GM18507 (cell line): ENCODE results near the gene CCDC192.

Source experiments
- DNase-seq: peaks from one replicate; pipeline ENCODE4 v3.0.0; 2011; ENCODE audit warnings: low read depth; ENCODE audit not compliant: insufficient read length; ENCODE audit errors: extremely low spot score
- FAIRE-seq: peaks from 2 replicates; lab custom pipeline; 2011; peaks lifted over from hg19 to GRCh38; lab: Jason Lieb, UNC

The CCDC192 gene

DNA sequence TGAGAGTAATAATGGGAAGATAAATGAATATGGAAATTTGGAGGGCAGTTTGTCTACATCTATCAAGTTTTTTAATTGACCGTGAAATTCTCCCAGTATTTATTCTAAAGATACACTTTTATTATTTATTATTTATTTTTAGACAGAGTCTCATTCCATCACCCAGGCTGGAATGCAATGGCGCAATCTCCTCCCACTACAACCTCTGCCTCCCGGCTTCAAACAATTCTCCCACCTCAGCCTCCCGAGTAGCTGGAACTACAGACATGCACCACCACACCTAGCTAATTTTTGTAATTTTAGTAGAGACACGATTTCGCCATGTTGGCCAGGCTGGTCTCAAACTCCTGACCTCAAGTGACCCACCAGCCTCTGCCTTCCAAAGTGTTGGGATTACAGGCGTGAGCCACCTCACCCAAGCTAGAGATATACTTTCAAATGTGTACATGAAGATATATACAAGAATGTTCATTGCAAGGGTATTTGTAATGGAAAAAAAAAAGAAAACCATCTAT, 282.7 kb downstream of the CCDC192 start:
- DNase-seq = no peak
- no peak for FAIRE-seq

DNA sequence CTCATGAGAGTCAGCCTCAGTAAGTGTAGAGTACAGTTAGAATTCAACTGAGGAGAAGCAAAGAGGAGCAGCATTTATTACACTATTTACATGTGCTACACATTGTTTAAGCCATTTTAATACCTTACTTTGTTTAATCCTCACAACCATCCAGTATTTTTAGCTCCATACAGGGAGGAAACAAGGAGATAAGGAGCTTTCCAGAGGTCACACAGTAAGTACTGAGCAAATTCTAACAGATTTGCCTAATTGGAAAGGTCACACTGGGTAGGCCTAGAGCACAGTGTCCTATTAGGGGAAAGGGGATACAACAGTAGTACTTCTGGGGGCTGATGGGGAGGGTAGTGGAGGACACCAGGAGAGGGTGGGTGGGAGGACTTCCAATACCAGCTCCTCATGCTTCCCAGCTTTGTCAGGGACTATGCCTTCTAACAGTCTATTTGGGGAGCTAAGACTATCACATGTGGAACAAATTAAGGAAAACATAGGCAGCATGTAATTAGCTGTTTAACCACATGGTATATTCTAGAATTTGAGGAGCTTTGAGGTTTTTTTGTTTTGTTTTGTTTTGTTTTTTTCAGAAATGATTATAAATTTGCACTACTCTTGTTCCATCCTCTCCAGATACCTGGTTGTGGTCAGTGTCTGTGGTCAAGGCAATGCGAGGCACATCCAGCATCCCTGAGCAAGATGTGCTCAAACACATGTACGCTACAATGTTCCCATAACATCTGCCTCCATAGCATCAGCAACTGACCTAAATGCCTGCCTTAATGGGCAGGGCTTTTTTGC, 284.4 kb downstream of the CCDC192 start:
- FAIRE-seq (no peak), DNase-seq (no peak)

DNA sequence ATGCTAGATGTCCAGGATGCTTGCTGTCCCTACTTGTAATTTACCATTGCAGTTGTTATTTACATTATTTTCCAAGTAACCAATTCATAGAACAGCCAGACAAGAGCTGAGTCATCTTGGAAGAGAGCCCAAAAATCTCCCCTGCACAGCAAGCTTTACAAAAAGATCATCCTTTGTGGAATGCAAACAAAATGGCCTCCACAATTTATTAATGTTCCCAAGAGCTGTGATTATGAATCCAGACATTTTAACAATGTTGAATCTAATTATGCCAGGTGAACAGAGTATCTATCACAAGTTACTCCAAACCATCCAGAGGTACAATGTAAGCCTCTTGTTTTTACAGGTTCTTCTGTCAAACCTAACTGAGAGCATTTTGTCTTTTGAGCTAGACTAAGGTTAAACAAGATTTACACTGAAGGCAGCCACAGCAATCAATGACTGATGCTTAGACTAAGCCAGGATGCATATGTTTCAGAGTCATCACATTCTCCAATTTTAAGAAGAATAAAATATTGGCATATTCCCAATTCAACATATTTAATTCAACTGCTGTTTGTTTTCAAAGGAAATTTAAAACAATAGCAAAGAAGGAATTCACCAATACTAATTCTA, 285.1 kb downstream of the CCDC192 start:
- FAIRE-seq = no peak
- DNase-seq = no peak
